ENCODE results near the gene KDM8. TPM values are rescaled to one million over a fixed set of nuclear protein-coding genes. Genes with fewer than 3 reads are reported as not detected.

The KDM8 gene
- polyA plus RNA-seq, 3 donors: 0.40 to 3.3 (median 1.5) TPM

GRCh38 chr16:27228621-27229501, 25.5 kb downstream of the KDM8 start:
- no peak overlapping the region for H3K4me2 ChIP-seq (replicated peaks; ENCODE audit: extremely low read depth, low read length, poor library complexity, severe bottlenecking)
- no peak overlapping the region for H2AFZ ChIP-seq (ENCODE audit: insufficient read depth, low read depth, low read length, poor library complexity, severe bottlenecking)
- no peak for DNase-seq
- H3K36me3 ChIP-seq (replicated peaks in 1 of 2; ENCODE audit: control insufficient read depth in 1 of 2, insufficient read depth in 2 of 2, low read length in 2 of 2): peaks cover 41 to 55% of the 10 kb centered on the region in 2 donors
- WGBS (ENCODE audit: insufficient coverage): 80% methylated on average over 21 of the region's 21 CpGs
- TF ChIP-seq, protein P1, sequence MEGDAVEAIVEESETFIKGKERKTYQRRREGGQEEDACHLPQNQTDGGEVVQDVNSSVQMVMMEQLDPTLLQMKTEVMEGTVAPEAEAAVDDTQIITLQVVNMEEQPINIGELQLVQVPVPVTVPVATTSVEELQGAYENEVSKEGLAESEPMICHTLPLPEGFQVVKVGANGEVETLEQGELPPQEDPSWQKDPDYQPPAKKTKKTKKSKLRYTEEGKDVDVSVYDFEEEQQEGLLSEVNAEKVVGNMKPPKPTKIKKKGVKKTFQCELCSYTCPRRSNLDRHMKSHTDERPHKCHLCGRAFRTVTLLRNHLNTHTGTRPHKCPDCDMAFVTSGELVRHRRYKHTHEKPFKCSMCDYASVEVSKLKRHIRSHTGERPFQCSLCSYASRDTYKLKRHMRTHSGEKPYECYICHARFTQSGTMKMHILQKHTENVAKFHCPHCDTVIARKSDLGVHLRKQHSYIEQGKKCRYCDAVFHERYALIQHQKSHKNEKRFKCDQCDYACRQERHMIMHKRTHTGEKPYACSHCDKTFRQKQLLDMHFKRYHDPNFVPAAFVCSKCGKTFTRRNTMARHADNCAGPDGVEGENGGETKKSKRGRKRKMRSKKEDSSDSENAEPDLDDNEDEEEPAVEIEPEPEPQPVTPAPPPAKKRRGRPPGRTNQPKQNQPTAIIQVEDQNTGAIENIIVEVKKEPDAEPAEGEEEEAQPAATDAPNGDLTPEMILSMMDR (IDR thresholded peaks at IDR 0.05): no peak
- no peak overlapping the region for H3K4me3 Mint-ChIP-seq
- no peak overlapping the region for H3K4me3 ChIP-seq (replicated peaks in 1 of 3; ENCODE audit: low read depth in 2 of 3, low read length in 3 of 3)
- no peak overlapping the region for H3K27ac Mint-ChIP-seq
- H3K36me3 Mint-ChIP-seq: peaks cover 58 to 73% of the 10 kb centered on the region in 2 donors
- H3K27me3 Mint-ChIP-seq (ENCODE audit: low read depth in 3 of 3): peaks cover 0 to 3% (median 0%) of the 10 kb centered on the region in 3 donors
- H3K9me3 Mint-ChIP-seq: no peaks in the 10 kb centered on the region
- no peaks in the 10 kb centered on the region for H3K79me2 ChIP-seq (ENCODE audit: insufficient read depth, low read length)
- no peak overlapping the region for H3K9ac ChIP-seq (ENCODE audit: insufficient read depth, low read length, poor library complexity, severe bottlenecking)
- no peaks in the 10 kb centered on the region for H4K20me1 ChIP-seq (ENCODE audit: insufficient read depth, low read length)
- no peak overlapping the region for H3K27ac ChIP-seq (ENCODE audit: low read depth in 1 of 2, low read length in 2 of 2)
- H3K9me3 ChIP-seq (replicated peaks in 1 of 2; ENCODE audit: control insufficient read depth in 1 of 2, insufficient read depth in 1 of 2, low read length in 2 of 2): no peaks in the 10 kb centered on the region
- no peaks in the 10 kb centered on the region for H3K27me3 ChIP-seq (ENCODE audit: control insufficient read depth in 2 of 2, insufficient read depth in 2 of 2, low read length in 2 of 2)
- intact Hi-C loops (cut with micrococcal nuclease): no loop called here
- H3K4me1 Mint-ChIP-seq: peaks cover 21% of the 10 kb centered on the region
- peaks cover 5 to 11% of the 10 kb centered on the region in 2 donors for H3K4me1 ChIP-seq (ENCODE audit: control insufficient read depth in 1 of 2, insufficient read depth in 2 of 2, low read length in 2 of 2)

DNA sequence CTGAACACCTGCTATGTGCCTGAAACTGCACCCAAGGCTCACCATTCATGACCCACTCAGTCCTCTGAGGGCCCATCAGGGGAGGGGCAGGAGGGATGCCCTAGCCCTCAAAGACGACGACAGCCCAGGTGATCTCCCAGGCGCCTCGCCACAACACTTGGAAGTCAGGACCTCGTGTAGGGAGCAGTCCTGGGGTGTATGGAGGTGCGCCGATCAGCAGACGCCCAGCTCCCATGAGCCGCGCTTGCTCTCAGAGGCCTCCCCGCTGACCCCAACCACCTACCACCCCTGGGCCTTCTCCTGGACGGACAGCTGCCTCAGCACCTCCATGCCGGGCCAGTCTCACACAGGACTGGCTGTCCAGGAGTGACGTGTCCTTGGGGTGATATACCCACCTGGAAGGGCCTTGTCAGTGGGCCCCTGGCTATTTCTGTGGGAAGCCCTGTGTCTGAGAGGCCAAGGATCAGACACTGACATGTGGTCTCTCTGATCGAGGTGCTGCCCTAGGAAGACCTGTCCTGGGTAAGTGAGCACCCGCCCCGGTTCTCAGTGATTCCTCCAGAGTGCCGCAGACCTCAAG, 26.7 kb downstream of the KDM8 start:
- peaks cover 6 to 16% of the 10 kb centered on the region in 2 donors for H3K4me1 ChIP-seq (ENCODE audit: control insufficient read depth in 1 of 2, insufficient read depth in 2 of 2, low read length in 2 of 2)
- H3K79me2 ChIP-seq (ENCODE audit: insufficient read depth, low read length): no peaks in the 10 kb centered on the region
- Mint-ChIP-seq H3K4me3 (no peak overlapping the region), H3K4me1 (peaks cover 23% of the 10 kb centered on the region), H3K27ac (no peak overlapping the region), H3K27me3 (ENCODE audit: low read depth in 3 of 3) (peaks cover 0 to 3% (median 0%) of the 10 kb centered on the region in 3 donors), H3K36me3 (peaks cover 52 to 66% of the 10 kb centered on the region in 2 donors), H3K9me3 (no peaks in the 10 kb centered on the region)
- intact Hi-C loops (cut with micrococcal nuclease): loop anchor here in 1 of 2 donors (5.0 kb wide), 1 partner anchor 137 kb away; no protein-coding TSS in a partner anchor
- H3K9ac ChIP-seq (ENCODE audit: insufficient read depth, low read length, poor library complexity, severe bottlenecking): no peak overlapping the region
- H2AFZ ChIP-seq (ENCODE audit: insufficient read depth, low read depth, low read length, poor library complexity, severe bottlenecking): no peak overlapping the region
- H3K9me3 ChIP-seq (replicated peaks in 1 of 2; ENCODE audit: control insufficient read depth in 1 of 2, insufficient read depth in 1 of 2, low read length in 2 of 2): no peaks in the 10 kb centered on the region
- 97% methylated on average over 13 of the region's 18 CpGs for WGBS (ENCODE audit: insufficient coverage)
- no peaks in the 10 kb centered on the region for H4K20me1 ChIP-seq (ENCODE audit: insufficient read depth, low read length)
- no peak for DNase-seq
- H3K4me2 ChIP-seq (replicated peaks; ENCODE audit: extremely low read depth, low read length, poor library complexity, severe bottlenecking): no peak overlapping the region
- H3K27me3 ChIP-seq (ENCODE audit: control insufficient read depth in 2 of 2, insufficient read depth in 2 of 2, low read length in 2 of 2): no peaks in the 10 kb centered on the region
- H3K4me3 ChIP-seq (replicated peaks in 1 of 3; ENCODE audit: low read depth in 2 of 3, low read length in 3 of 3): no peak overlapping the region
- TF ChIP-seq, protein P1 (IDR thresholded peaks at IDR 0.05): no peak
- H3K27ac ChIP-seq (ENCODE audit: low read depth in 1 of 2, low read length in 2 of 2): no peak overlapping the region
- H3K36me3 ChIP-seq (replicated peaks in 1 of 2; ENCODE audit: control insufficient read depth in 1 of 2, insufficient read depth in 2 of 2, low read length in 2 of 2): peaks cover 34 to 50% of the 10 kb centered on the region in 2 donors
